HFF-Myc (cell line): ENCODE measurements around the gene IDH3B.

Source experiments
- DNase-seq: peaks from one replicate; pipeline ENCODE4 v3.0.0-alpha.2; 2011; ENCODE audit warnings: low read depth; ENCODE audit errors: extremely low read depth
- H3K4me3 ChIP-seq: replicated peaks from 2 replicates; pipeline ENCODE4 v1.5.1; 2011; ENCODE audit warnings: low read depth, mild to moderate bottlenecking, control low read depth, low read length
- CTCF ChIP-seq: IDR thresholded peaks from 2 replicates; pipeline ENCODE4 v1.5.1; 2012; ENCODE audit warnings: mild to moderate bottlenecking, low read depth, low read length, control low read depth; ENCODE audit errors: missing control alignments

Gene IDH3B

GRCh38 chr20:2652724-2653555 lies 11.1 kb downstream of the IDH3B start:
- no peak for TF ChIP-seq CTCF
- peak overlapping the region; percentile 100 for H3K4me3 ChIP-seq
- no peak for DNase-seq

GRCh38 chr20:2651772-2652723 lies 12.0 kb downstream of the IDH3B start, which contains the start of gene NOP56:
Gene NOP56, plus strand, starts transcription at chr20:2652632. Its CDS starts 29 bp downstream, at chr20:2652661.
- no peak for TF ChIP-seq CTCF
- peak within 1 kb of the TSS; percentile 100 for H3K4me3 ChIP-seq
- DNase-seq = peak; percentile 54

GRCh38 chr20:2643708-2644107 lies 20.3 kb downstream of the IDH3B start:
- TF ChIP-seq CTCF = no peak
- H3K4me3 ChIP-seq = no peak overlapping the region
- DNase-seq = no peak

- no peak for TF ChIP-seq CTCF
- DNase-seq = no peak
- H3K4me3 ChIP-seq = no peak overlapping the region
Observed at GRCh38 chr20:2640899-2641298, 23.1 kb downstream of the IDH3B start.

- DNase-seq = no peak
- no peak for TF ChIP-seq CTCF
- no peak overlapping the region for H3K4me3 ChIP-seq
Observed at GRCh38 chr20:2640260-2640659, 23.8 kb downstream of the IDH3B start.

- DNase-seq = no peak
- H3K4me3 ChIP-seq = no peak overlapping the region
Observed at GRCh38 chr20:2637246-2637645, 26.8 kb downstream of the IDH3B start.

More at GRCh38 chr20:2637246-2637645, 26.8 kb downstream of the IDH3B start:
- TF ChIP-seq CTCF = no peak
